ENCODE results near the gene LONRF3. TPM values are rescaled to one million over a fixed set of nuclear protein-coding genes. Genes with fewer than 3 reads are reported as not detected.
A peak's percentile ranks its signal among the peaks of the same experiment; 100 is the strongest.

LONRF3 gene
- total RNA-seq, 1 experiment from 2014 or later: 13.1 TPM

- ChIA-PET POLR2A (no interaction called here), CTCF (no interaction called here)
- ATAC-seq: no peak
- in situ Hi-C loops (cut with HindIII; ENCODE audit: low pct_unique_long_range_greater_than_20kb, low sequenced_read_pairs): no loop called here
- Histone ChIP-seq H3K27ac (ENCODE audit: low read length) (peak overlapping the region; percentile 20; the same call in 1 of the 2 replicates), H3K27me3 (ENCODE audit: control insufficient read depth, insufficient read depth, low read length) (no peaks in the 10 kb centered on the region), H3K4me1 (ENCODE audit: control insufficient read depth, insufficient read depth, low read length) (no peaks in the 10 kb centered on the region; the same call in 1 of the 2 replicates), H3K4me3 (ENCODE audit: low read depth in 2 of 2, low read length in 2 of 2) (no peak overlapping the region), H3K9me3 (ENCODE audit: control insufficient read depth, insufficient read depth, low read depth, low read length) (no peaks in the 10 kb centered on the region), H3K36me3 (ENCODE audit: control insufficient read depth, insufficient read depth, low read length) (no peaks in the 10 kb centered on the region)
- intact Hi-C loops (cut with micrococcal nuclease; ENCODE audit: unreplicated experiment): no loop called here
- DNase-seq (ENCODE audit: low read depth, low spot score): no peak
- TF ChIP-seq POLR2AphosphoS5 (IDR thresholded peaks at IDR 0.05; ENCODE audit: low read depth, low read length): no peak
- TF ChIP-seq TCF7L2 (IDR thresholded peaks at IDR 0.05; ENCODE audit: low read depth, low read length): no peak
- TF ChIP-seq CTCF (IDR thresholded peaks at IDR 0.05): no peak
- no peak for TF ChIP-seq SIN3A (IDR thresholded peaks at IDR 0.05; ENCODE audit: borderline replicate concordance, insufficient read depth, low read depth, low read length)
- no peak for TF ChIP-seq REST (IDR thresholded peaks at IDR 0.05; ENCODE audit: insufficient read depth in 1 of 2, low read depth in 2 of 2, low read length in 1 of 2)
- BruUV-seq (replicated peaks): no TSS peak
Measured at GRCh38 chrX:119030990-119031389, 56.6 kb downstream of the LONRF3 start.

DNA sequence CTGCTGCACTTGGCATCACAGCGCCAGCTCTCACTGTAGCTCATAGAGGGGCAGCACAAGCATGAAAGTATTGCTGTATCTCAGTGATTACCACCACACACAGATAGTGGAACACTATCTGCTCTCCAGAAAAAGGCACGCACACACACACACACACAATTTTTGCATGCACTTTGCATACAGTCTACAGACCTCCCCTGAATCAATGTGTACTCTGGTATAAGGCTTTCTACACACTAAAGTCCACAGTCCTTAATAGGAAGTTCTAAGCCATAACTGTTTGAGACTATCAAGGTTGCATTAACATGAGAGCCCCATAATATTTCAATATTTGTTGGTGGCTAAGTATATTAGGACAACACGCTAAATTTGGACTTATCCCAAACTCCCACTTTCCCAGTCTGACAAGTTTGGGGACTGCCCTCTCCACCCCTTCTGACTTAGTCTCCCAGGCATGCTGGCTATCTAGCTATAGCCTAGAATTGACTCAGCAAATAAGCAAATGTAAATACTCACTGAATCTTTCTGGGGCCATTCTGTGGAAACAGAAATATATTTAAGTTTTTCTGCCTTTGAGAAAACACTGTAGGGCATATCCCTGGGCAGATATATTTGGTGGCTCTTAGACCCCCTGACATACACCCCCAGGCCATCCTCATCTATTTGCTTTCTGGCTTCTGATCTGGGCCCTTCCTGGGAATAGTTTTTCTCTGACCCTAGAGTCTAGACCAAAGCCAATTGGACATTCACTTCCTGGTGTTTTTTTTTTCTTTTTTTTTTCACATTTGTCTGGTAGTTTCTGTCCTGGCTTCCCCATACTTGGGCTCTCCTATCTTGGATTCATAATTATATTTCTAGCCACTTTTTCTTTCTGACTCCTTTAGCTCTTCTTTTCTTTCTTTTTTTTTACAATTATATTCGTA is 62.0 kb downstream of the LONRF3 start:
- Histone ChIP-seq H3K4me3 (ENCODE audit: low read depth in 2 of 2, low read length in 2 of 2) (no peak overlapping the region), H3K36me3 (ENCODE audit: control insufficient read depth, insufficient read depth, low read length) (no peaks in the 10 kb centered on the region), H3K27me3 (ENCODE audit: control insufficient read depth, insufficient read depth, low read length) (no peaks in the 10 kb centered on the region), H3K27ac (ENCODE audit: low read length) (no peak overlapping the region), H3K4me1 (ENCODE audit: control insufficient read depth, insufficient read depth, low read length) (peaks cover 17% of the 10 kb centered on the region), H3K9me3 (ENCODE audit: control insufficient read depth, insufficient read depth, low read depth, low read length) (no peaks in the 10 kb centered on the region)
- ATAC-seq (no peak), DNase-seq (ENCODE audit: low read depth, low spot score) (no peak)
- ChIA-PET CTCF (no interaction called here), POLR2A (no interaction called here)
- TF ChIP-seq POLR2AphosphoS5 (IDR thresholded peaks at IDR 0.05; ENCODE audit: low read depth, low read length): no peak
- TF ChIP-seq REST (IDR thresholded peaks at IDR 0.05; ENCODE audit: insufficient read depth in 1 of 2, low read depth in 2 of 2, low read length in 1 of 2): no peak
- no peak for TF ChIP-seq CTCF (IDR thresholded peaks at IDR 0.05)
- TF ChIP-seq SIN3A (IDR thresholded peaks at IDR 0.05; ENCODE audit: borderline replicate concordance, insufficient read depth, low read depth, low read length): no peak
- TF ChIP-seq TCF7L2 (IDR thresholded peaks at IDR 0.05; ENCODE audit: low read depth, low read length): no peak
- BruUV-seq (replicated peaks): no TSS peak
- in situ Hi-C loops (cut with HindIII; ENCODE audit: low pct_unique_long_range_greater_than_20kb, low sequenced_read_pairs) (no loop called here), intact Hi-C loops (cut with micrococcal nuclease; ENCODE audit: unreplicated experiment) (no loop called here)
